CD4-positive, alpha-beta T cell treated with Interleukin-2 at 100 ng/mL for 4 hours (primary cell): ENCODE results near the gene PPP2CA.
"Not testable (repeated sequence)": the region's sequence is repeated elsewhere in the genome, so short reads cannot be mapped to it uniquely, and the experiment has no call there.

Experiments
- DNase-seq: peaks from one replicate; pipeline ENCODE4 v3.0.0-alpha.2; 2020; ENCODE audit warnings: low spot score

The PPP2CA gene

GRCh38 chr5:134189031-134189430 is 36.8 kb downstream of the PPP2CA start:
- no peak for DNase-seq

- DNase-seq = no peak
Observed at GRCh38 chr5:134188092-134188491, 37.8 kb downstream of the PPP2CA start.

GRCh38 chr5:134184155-134185135 is 41.4 kb downstream of the PPP2CA start:
- DNase-seq = peak; percentile 82

GRCh38 chr5:134183481-134183880 is 42.4 kb downstream of the PPP2CA start:
- no peak for DNase-seq

GRCh38 chr5:134178096-134178419 is 47.8 kb downstream of the PPP2CA start:
- DNase-seq = no peak

- DNase-seq = no peak
Observed at GRCh38 chr5:134177369-134178095, 48.3 kb downstream of the PPP2CA start.

DNA sequence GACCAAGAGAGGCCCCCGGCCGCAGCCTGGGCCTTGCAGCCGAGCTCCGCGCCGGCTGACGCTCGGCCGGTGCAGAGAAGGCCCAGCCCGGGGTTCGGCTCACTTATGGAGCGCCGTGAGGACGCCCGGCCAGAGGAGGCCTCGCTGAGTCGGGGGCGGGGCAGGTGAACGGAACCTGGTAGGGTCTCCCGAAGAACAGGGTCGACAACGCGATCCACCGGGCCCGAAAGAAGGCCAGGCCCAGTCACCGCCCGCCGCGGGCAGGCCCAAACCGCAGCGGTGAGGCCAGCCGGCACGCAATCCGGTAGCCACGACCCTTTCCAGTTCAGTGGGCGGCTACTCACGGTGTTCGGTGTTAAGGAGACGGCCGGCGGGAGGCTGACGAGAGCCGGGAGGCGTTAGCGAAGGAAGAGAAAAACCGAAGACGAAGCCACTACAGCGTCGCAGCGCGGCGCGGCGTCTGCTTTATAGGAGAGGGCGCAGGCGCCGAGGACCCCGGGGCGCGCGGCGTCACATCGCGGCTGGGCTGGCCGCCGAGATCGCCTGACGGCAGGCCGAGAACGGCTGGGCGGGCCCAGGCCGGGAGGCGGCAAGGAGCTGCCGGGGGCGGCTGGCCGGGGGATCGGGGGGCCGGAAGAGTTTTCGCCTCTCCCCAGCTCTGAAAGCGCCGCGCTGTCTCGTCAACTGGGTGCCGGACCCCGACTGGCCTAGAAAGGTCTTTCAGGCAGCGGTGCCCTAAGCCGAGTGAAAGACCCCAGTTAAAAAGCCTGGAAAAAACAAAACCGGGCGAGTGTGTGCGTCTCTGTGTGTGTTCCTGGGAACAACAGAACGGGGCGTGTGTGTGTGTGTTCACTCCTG is 49.1 kb downstream of the PPP2CA start, which contains the start of gene SKP1:
TSS of gene SKP1 (minus strand) at position 440 of the 858 bp plus-strand sequence. CDS start 2,928 bp downstream, outside the sequence.
- DNase-seq = peak; percentile 87

GRCh38 chr5:134175921-134176510 is 49.9 kb downstream of the PPP2CA start:
- DNase-seq = no peak

DNA sequence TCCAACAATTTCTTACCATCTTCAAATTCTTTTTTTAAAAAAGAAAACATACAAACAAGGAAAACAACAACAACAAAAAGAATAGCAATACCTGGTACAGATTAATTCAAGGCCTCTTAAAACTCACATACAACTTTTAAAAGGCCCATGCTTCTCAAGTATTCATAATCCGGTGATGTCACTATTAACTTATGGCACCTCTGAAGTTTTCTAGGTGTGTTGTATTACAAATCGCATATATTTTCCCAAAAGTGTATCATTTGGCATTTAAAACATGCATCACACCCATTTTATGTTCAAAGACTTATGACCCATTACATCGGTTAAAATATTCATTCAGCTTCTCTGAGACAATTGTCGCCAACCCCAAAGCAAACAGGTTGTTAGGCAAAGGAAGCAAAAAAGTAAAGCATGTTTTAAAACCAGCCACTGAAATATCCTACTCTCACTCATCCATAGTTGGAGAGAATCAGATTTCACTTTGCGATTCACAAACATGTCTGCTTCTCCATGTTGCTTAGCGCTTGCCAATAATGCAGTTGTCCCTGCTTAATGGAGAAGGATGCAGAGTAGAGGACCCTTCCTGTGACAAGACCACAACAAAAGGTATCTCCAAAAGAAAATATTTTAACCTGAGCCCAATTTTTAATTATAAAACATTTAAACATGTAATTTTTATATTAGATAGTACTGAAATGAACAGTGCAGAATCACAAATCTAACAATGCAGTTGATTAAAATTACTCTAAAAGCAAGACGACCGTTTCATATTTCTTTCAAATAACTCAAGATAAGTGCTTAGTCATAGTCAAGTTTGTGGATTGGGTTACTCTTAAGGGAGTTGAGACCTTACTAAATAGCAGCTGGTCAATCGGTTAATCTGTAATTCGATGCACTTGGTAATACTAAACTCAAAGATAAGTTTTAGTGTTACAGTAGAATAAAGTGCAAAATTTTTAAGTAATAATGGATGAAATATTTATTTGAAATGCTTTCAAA is 50.7 kb downstream of the PPP2CA start:
- DNase-seq = no peak

- DNase-seq = no peak
Observed at GRCh38 chr5:134171972-134172371, 53.9 kb downstream of the PPP2CA start.

DNA sequence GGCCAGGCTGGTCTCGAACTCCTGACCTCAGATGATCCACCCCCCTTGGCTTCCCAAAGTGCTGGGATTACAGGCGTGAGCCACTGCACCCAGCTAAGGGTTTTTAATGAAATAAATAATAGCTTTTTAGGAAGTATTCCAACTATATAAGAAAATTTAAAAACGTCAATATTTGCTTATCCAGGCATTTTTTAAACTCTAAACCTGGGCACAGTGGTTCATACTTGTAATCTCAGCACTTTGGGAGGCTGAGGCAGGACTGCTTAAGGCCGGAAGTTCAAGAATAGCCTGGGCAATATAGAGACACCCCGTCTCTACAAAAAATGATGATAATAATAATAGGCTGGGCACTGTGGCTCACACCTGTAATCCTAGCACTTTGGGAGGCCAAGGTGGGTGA is 63.3 kb downstream of the PPP2CA start:
- no peak for DNase-seq

- DNase-seq = no peak
Observed at GRCh38 chr5:134161513-134162395, 64.1 kb downstream of the PPP2CA start.

DNA sequence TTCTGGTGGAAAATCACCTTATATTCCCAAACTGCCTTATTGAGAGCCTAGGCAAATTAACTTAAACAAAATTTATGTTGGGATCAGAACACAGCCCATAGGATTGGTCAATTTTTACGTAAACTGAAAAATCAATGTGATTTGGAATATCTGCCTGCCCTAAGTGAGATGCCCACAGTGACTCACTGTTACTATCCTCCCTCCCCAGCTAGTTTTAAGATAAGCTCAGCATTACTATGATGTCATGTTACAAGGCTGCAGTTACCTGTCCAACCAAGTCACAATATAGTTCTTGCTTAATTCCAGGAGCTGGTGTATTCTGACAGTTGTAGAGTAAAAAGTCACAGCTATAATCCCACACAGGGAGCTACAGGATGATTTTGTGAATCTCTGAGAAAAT is 72.2 kb downstream of the PPP2CA start:
- DNase-seq = no peak

- no peak for DNase-seq
Observed at GRCh38 chr5:134153241-134153640, 72.6 kb downstream of the PPP2CA start.

- not testable (repeated sequence) for DNase-seq
Observed at GRCh38 chr5:134152173-134152832, 73.6 kb downstream of the PPP2CA start.

GRCh38 chr5:134151723-134152122 is 74.2 kb downstream of the PPP2CA start:
- no peak for DNase-seq

- DNase-seq = no peak
Observed at GRCh38 chr5:134149571-134150303, 76.1 kb downstream of the PPP2CA start.

GRCh38 chr5:134148986-134149539 is 76.8 kb downstream of the PPP2CA start:
- DNase-seq = no peak
